ENCODE results near the gene FAM193B. TPM values are rescaled to one million over a fixed set of nuclear protein-coding genes. Genes with fewer than 3 reads are reported as not detected.
A peak's percentile ranks its signal among the peaks of the same experiment; 100 is the strongest.

The FAM193B gene
- total and polyA plus RNA-seq, 9 of the 15 experiments (the other 6 are each of a cell fraction or from before 2014, with no cell fraction given) = 4.4 to 76.4 (median 37.3) TPM

DNA sequence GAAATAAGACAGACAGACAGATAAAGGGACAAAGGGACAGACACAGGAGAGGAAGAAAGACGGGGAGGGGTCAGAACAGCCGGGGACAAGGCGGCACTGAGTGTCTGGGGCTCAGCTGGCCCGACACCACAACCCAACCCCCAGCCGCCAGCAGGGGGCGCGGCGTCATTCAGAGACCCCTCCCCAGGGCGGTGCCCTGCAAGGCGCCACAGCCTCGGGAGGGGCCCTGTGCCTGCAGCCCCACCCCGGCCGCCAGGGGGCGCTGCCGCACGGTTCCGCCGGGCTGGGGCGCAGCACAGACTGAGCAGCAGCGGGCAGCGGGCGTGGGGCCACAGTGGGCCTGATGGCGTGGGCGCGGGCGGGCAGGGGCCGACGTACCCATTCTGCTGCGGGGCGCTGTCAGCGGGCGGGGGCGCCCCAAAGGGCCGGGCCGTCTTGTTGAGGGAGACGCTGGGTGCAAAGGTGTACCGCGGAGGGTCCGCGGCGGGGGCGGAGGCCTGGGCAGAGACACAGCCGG, 62.9 kb downstream of the FAM193B start (continued):
- no peak; the same call in 1 of the 2 replicates for TF ChIP-seq KLF6 (CRISPR knock-in tag; IDR thresholded peaks at IDR 0.05; ENCODE audit: borderline replicate concordance)
- TF ChIP-seq BRCA1 (IDR thresholded peaks at IDR 0.05) = no peak
- no peak for TF ChIP-seq BRCA1 (CRISPR knock-in tag; IDR thresholded peaks at IDR 0.05)
- TF ChIP-seq PHF21A (IDR thresholded peaks at IDR 0.05; ENCODE audit: borderline replicate concordance, low read depth) = no peak
- no peak for TF ChIP-seq RFX1 (IDR thresholded peaks at IDR 0.05)
- TF ChIP-seq SMARCA5 (IDR thresholded peaks at IDR 0.05) = no peak
- TF ChIP-seq, protein P1, sequence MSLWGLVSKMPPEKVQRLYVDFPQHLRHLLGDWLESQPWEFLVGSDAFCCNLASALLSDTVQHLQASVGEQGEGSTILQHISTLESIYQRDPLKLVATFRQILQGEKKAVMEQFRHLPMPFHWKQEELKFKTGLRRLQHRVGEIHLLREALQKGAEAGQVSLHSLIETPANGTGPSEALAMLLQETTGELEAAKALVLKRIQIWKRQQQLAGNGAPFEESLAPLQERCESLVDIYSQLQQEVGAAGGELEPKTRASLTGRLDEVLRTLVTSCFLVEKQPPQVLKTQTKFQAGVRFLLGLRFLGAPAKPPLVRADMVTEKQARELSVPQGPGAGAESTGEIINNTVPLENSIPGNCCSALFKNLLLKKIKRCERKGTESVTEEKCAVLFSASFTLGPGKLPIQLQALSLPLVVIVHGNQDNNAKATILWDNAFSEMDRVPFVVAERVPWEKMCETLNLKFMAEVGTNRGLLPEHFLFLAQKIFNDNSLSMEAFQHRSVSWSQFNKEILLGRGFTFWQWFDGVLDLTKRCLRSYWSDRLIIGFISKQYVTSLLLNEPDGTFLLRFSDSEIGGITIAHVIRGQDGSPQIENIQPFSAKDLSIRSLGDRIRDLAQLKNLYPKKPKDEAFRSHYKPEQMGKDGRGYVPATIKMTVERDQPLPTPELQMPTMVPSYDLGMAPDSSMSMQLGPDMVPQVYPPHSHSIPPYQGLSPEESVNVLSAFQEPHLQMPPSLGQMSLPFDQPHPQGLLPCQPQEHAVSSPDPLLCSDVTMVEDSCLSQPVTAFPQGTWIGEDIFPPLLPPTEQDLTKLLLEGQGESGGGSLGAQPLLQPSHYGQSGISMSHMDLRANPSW (CRISPR knock-in tag; IDR thresholded peaks at IDR 0.05) = 0 out of 2 replicates have a peak, but pooled peaks have one; percentile 82
- no peak for TF ChIP-seq U2AF2 (optimal IDR thresholded peaks at IDR 0.05; ENCODE audit: low read depth, low read length)
- TF ChIP-seq XRCC3 (IDR thresholded peaks at IDR 0.05) = no peak
- TF ChIP-seq ZNF274 (IDR thresholded peaks at IDR 0.05; ENCODE audit: borderline replicate concordance, low read depth, low read length) = no peak
- TF ChIP-seq, protein P2, sequence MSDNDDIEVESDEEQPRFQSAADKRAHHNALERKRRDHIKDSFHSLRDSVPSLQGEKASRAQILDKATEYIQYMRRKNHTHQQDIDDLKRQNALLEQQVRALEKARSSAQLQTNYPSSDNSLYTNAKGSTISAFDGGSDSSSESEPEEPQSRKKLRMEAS (CRISPR knock-in tag; IDR thresholded peaks at IDR 0.05) = no peak
- no peak for TF ChIP-seq FOS (IDR thresholded peaks at IDR 0.05; ENCODE audit: extremely low read depth, insufficient read length)
- TF ChIP-seq CEBPG (CRISPR knock-in tag; IDR thresholded peaks at IDR 0.05) = no peak
- no peak for TF ChIP-seq CEBPG (tag; conservative IDR thresholded peaks at IDR 0.05 in 1 of 2, IDR thresholded peaks at IDR 0.05 in 1 of 2)
- TF ChIP-seq ELF1 (tag; IDR thresholded peaks at IDR 0.05) = no peak
- TF ChIP-seq ZNF668 (CRISPR knock-in tag; IDR thresholded peaks at IDR 0.05) = no peak
- TF ChIP-seq, protein P3, sequence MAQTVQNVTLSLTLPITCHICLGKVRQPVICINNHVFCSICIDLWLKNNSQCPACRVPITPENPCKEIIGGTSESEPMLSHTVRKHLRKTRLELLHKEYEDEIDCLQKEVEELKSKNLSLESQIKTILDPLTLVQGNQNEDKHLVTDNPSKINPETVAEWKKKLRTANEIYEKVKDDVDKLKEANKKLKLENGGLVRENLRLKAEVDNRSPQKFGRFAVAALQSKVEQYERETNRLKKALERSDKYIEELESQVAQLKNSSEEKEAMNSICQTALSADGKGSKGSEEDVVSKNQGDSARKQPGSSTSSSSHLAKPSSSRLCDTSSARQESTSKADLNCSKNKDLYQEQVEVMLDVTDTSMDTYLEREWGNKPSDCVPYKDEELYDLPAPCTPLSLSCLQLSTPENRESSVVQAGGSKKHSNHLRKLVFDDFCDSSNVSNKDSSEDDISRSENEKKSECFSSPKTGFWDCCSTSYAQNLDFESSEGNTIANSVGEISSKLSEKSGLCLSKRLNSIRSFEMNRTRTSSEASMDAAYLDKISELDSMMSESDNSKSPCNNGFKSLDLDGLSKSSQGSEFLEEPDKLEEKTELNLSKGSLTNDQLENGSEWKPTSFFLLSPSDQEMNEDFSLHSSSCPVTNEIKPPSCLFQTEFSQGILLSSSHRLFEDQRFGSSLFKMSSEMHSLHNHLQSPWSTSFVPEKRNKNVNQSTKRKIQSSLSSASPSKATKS (CRISPR knock-in tag; IDR thresholded peaks at IDR 0.05) = no peak
- TF ChIP-seq, protein P4, sequence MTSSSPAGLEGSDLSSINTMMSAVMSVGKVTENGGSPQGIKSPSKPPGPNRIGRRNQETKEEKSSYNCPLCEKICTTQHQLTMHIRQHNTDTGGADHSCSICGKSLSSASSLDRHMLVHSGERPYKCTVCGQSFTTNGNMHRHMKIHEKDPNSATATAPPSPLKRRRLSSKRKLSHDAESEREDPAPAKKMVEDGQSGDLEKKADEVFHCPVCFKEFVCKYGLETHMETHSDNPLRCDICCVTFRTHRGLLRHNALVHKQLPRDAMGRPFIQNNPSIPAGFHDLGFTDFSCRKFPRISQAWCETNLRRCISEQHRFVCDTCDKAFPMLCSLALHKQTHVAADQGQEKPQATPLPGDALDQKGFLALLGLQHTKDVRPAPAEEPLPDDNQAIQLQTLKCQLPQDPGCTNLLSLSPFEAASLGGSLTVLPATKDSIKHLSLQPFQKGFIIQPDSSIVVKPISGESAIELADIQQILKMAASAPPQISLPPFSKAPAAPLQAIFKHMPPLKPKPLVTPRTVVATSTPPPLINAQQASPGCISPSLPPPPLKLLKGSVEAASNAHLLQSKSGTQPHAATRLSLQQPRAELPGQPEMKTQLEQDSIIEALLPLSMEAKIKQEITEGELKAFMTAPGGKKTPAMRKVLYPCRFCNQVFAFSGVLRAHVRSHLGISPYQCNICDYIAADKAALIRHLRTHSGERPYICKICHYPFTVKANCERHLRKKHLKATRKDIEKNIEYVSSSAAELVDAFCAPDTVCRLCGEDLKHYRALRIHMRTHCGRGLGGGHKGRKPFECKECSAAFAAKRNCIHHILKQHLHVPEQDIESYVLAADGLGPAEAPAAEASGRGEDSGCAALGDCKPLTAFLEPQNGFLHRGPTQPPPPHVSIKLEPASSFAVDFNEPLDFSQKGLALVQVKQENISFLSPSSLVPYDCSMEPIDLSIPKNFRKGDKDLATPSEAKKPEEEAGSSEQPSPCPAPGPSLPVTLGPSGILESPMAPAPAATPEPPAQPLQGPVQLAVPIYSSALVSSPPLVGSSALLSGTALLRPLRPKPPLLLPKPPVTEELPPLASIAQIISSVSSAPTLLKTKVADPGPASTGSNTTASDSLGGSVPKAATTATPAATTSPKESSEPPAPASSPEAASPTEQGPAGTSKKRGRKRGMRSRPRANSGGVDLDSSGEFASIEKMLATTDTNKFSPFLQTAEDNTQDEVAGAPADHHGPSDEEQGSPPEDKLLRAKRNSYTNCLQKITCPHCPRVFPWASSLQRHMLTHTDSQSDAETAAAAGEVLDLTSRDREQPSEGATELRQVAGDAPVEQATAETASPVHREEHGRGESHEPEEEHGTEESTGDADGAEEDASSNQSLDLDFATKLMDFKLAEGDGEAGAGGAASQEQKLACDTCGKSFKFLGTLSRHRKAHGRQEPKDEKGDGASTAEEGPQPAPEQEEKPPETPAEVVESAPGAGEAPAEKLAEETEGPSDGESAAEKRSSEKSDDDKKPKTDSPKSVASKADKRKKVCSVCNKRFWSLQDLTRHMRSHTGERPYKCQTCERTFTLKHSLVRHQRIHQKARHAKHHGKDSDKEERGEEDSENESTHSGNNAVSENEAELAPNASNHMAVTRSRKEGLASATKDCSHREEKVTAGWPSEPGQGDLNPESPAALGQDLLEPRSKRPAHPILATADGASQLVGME (CRISPR knock-in tag; IDR thresholded peaks at IDR 0.05) = no peak
- TF ChIP-seq ILF3 (IDR thresholded peaks at IDR 0.05; ENCODE audit: borderline replicate concordance) = no peak

All from K562 (cell line).